Prostate gland (tissue), 2 donors: ENCODE results near the gene TRIM45. TPM values are rescaled to one million over a fixed set of nuclear protein-coding genes. Genes with fewer than 3 reads are reported as not detected.

ENCODE experiments used
- DNase-seq: peaks from one replicate; pipeline ENCODE4 v3.0.0-alpha.2; 2019; ENCODE audit warnings: low spot score
- H3K27ac ChIP-seq, 2 donors: fragments of 200-600 bp; sonication (generic); 2 replicates each; pipeline ENCODE4 v1.5.1; 2017 to 2019
- H3K27me3 ChIP-seq: fragments of 200-600 bp; sonication (generic); replicated peaks from 2 replicates; pipeline ENCODE4 v1.5.1; 2019; ENCODE audit not compliant: insufficient read depth
- H3K36me3 ChIP-seq, 2 donors: fragments of 200-600 bp; sonication (generic); 1 replicate in 1 of 2; 2 replicates in 1 of 2; pipeline versions ENCODE4 v1.5.1 to v1.8.1; 2017 to 2019
- H3K4me1 ChIP-seq: fragments of 200-600 bp; sonication (generic); replicated peaks from 2 replicates; pipeline ENCODE4 v1.5.1; 2019
- H3K4me3 ChIP-seq, 2 donors: fragments of 200-600 bp; sonication (generic); 2 replicates each; pipeline ENCODE4 v1.5.1; 2017 to 2019
- H3K9me3 ChIP-seq: fragments of 200-600 bp; sonication (generic); 2 replicates; pipeline ENCODE4 v1.5.1; 2017
- POLR2A ChIP-seq: fragments of 450-650 bp; IDR thresholded peaks from one replicate; pipeline ENCODE4 v1.6.1; 2016; ENCODE audit warnings: antibody characterized with exemption, mild to moderate bottlenecking
- POLR2AphosphoS5 ChIP-seq: sonication (generic); formaldehyde crosslinking; IDR thresholded peaks from one replicate; pipeline ENCODE4 v1.6.1; 2017; ENCODE audit warnings: antibody characterized with exemption
- WGBS: methylation state at CpG from one replicate; pipeline ENCODE4 v1.1.5; 2018; 5-methylcytosine and 5-hydroxymethylcytosine counted together
- intact Hi-C: fragments of 100-400 bp; cut with DNase I; formaldehyde crosslinking; loops from one replicate; pipeline ENCODE4 v1.14.2; 2022
- total RNA-seq, 2 donors: library from RNA; depleted of rRNA; stranded (reverse); fragments of >200 nt; gene quantifications; one replicate each; pipeline ENCODE4 v1.1.0, GENCODE V29; 2016
- TF ChIP-seq, protein P1 (sequence below), 4 experiments: fragments of 200-600 bp in 2 of 4; fragments of 450-650 bp in 2 of 4; sonication (generic) in 2 of 4; IDR thresholded peaks; 1 replicate in 3 of 4; 2 replicates in 1 of 4; pipeline ENCODE4 v1.5.1; 2016 to 2019; ENCODE audit warnings: antibody characterized with exemption in 4 of 4, mild to moderate bottlenecking in 2 of 4, moderate library complexity in 2 of 4

TRIM45 gene
- total RNA-seq, 2 donors from 2014 or later = 4.0 to 13.2 TPM

DNA sequence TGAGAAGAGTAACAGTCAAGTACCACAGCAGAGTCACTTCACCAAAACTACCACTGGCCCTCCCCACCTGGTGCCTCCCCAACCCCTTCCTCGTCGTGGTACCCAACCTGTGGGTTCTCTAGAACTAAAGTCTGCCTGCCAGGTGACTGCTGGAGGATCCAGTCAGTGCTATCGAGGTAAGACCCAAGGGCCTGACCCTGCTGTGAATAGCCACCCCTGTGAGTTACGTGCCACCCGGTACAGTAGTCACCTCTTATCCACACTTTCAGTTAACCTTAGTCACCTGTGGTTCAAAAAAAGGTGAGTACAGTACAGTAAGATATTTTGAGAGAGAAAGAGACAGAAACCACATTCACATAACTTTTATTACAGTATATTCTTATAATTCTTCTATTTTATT, 44.9 kb downstream of the TRIM45 start:
- no peaks in the 10 kb centered on the region for H3K4me1 ChIP-seq
- no peak overlapping the region for H3K4me3 ChIP-seq
- TF ChIP-seq, protein P1, sequence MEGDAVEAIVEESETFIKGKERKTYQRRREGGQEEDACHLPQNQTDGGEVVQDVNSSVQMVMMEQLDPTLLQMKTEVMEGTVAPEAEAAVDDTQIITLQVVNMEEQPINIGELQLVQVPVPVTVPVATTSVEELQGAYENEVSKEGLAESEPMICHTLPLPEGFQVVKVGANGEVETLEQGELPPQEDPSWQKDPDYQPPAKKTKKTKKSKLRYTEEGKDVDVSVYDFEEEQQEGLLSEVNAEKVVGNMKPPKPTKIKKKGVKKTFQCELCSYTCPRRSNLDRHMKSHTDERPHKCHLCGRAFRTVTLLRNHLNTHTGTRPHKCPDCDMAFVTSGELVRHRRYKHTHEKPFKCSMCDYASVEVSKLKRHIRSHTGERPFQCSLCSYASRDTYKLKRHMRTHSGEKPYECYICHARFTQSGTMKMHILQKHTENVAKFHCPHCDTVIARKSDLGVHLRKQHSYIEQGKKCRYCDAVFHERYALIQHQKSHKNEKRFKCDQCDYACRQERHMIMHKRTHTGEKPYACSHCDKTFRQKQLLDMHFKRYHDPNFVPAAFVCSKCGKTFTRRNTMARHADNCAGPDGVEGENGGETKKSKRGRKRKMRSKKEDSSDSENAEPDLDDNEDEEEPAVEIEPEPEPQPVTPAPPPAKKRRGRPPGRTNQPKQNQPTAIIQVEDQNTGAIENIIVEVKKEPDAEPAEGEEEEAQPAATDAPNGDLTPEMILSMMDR (IDR thresholded peaks at IDR 0.05) = no peak
- TF ChIP-seq POLR2AphosphoS5 (no peak), POLR2A (no peak)
- WGBS = 99% methylated on average over 5 of the region's 5 CpGs
- no peaks in the 10 kb centered on the region for H3K9me3 ChIP-seq
- H3K27ac ChIP-seq = no peak overlapping the region
- no peaks in the 10 kb centered on the region for H3K36me3 ChIP-seq
- DNase-seq = no peak
- H3K27me3 ChIP-seq = no peaks in the 10 kb centered on the region
- intact Hi-C loops = no loop called here

DNA sequence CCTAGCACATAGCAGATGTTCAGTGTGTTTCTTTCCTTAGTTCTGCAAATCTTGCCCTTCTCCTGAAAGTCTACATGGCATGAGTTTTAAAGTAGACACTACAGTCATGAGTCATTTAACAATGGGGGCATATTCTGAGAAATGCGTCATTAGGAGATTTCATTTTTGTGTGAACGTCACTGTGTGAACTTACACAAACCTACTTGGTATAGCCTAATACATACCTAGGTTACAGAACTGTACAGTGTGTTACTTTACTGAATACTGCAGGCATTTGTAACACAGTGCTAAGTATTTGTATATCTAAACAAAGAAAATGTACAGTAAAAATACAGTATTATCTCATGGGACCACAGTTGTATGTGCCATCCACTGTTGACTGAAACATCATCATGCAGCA, 51.4 kb downstream of the TRIM45 start:
- Histone ChIP-seq H3K4me3 (no peak overlapping the region), H3K9me3 (no peaks in the 10 kb centered on the region), H3K36me3 (no peaks in the 10 kb centered on the region), H3K27ac (no peak overlapping the region), H3K27me3 (no peaks in the 10 kb centered on the region), H3K4me1 (no peaks in the 10 kb centered on the region)
- 85% methylated on average over 2 of the region's 2 CpGs for WGBS
- intact Hi-C loops = no loop called here
- DNase-seq = no peak
- no peak for TF ChIP-seq POLR2A
- TF ChIP-seq, protein P1 (IDR thresholded peaks at IDR 0.05) = no peak

DNA sequence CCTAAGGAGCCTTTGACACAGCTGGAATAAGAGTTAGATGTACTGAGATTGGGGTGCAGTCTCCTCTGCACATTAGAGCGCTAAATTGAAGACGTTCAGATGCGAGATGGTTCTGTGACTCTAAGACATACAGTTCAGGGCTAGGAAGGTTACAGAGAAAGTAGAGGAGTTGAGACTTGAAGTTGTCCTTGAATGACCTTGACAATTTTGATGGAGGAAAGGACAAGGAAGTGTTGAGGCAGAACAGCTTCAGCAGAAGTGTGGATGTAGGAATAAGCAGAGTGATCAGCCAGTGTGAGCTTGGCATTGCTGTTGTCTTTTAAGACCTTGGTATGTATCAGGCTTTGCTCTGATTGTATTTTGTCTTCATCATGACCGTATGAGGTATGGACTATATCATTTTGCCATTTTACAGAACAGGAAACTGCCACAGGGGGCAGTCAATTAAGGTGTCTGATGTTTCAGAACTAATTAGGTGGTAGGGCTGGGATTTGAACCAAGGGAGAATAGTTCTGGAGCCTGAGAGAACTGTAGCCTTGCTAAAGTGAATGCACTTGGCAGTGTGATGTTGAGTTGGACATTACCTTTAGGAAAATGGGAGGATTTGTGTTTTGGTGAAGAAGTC, 52.2 kb downstream of the TRIM45 start:
- Histone ChIP-seq H3K4me1 (no peaks in the 10 kb centered on the region), H3K27ac (no peak overlapping the region), H3K9me3 (no peaks in the 10 kb centered on the region), H3K36me3 (no peaks in the 10 kb centered on the region), H3K27me3 (no peaks in the 10 kb centered on the region), H3K4me3 (no peak overlapping the region)
- intact Hi-C loops = loop anchor here (2.0 to 10.0 kb wide), 3 partner anchors 59 to 683 kb away; no protein-coding TSS in a partner anchor
- no peak for DNase-seq
- WGBS = 91% methylated on average over 4 of the region's 4 CpGs
- TF ChIP-seq, protein P1 (IDR thresholded peaks at IDR 0.05) = no peak

DNA sequence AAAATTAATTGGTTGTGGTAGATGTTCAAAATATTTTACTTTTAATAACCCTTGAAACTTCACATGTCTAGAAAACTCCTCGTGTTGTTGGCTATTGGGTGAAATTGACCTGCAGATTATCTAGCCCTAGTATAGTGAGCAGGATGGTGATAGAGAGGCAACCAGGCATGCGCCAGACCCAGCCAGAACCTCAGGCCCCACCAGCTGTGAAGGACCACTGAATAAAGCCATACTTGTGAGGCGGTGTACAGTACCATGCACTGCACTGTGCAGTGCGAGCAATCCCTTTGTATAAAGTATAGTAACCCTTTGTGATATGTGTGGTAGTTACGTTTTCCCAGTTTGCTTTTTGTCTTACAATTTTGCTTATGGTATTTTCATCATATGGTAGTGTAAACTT, 53.0 kb downstream of the TRIM45 start:
- Histone ChIP-seq H3K27me3 (no peaks in the 10 kb centered on the region), H3K4me1 (no peaks in the 10 kb centered on the region), H3K36me3 (no peaks in the 10 kb centered on the region), H3K9me3 (no peaks in the 10 kb centered on the region), H3K4me3 (no peak overlapping the region), H3K27ac (no peak overlapping the region)
- 91% methylated on average over 5 of the region's 5 CpGs for WGBS
- intact Hi-C loops = loop anchor here (2.0 to 10.0 kb wide), 3 partner anchors 60 to 684 kb away; no protein-coding TSS in a partner anchor
- no peak for TF ChIP-seq POLR2AphosphoS5
- TF ChIP-seq, protein P1 (IDR thresholded peaks at IDR 0.05) = no peak
- no peak for TF ChIP-seq POLR2A
- DNase-seq = no peak
